Endothelial cell of umbilical vein (primary cell): Measurements from ENCODE around the gene NUAK1. TPM values are rescaled to one million over a fixed set of nuclear protein-coding genes. Genes with fewer than 3 reads are reported as not detected.
A peak's percentile ranks its signal among the peaks of the same experiment; 100 is the strongest.

Source experiments
- BruUV-seq: library from RNA; stranded (reverse); fragments of 400-500 nt; replicated peaks from 2 replicates; lab custom pipeline; 2021; lab: Mats Ljungman, UMichigan
- CTCF ChIA-PET: fragments of 300-600, 350-600 bp; sonication (Branson Sonifier 250); formaldehyde crosslinking; loops from one replicate; lab custom pipeline; 2021; ENCODE audit warnings: antibody characterized with exemption, inconsistent platforms; lab: Charles Lee
- POLR2A ChIA-PET: fragments of 300-600, 350-600 bp; sonication (Branson Sonifier 250); formaldehyde crosslinking; loops from one replicate; lab custom pipeline; 2021; ENCODE audit warnings: antibody characterized with exemption, inconsistent platforms; lab: Charles Lee
- DNase-seq: peaks from one replicate; pipeline ENCODE4 v3.0.0-alpha.2; 2011; ENCODE audit warnings: low read depth, low spot score
- FAIRE-seq: peaks from 2 replicates; lab custom pipeline; 2011; peaks lifted over from hg19 to GRCh38; lab: Jason Lieb, UNC
- H2AFZ ChIP-seq: 2 replicates; pipeline ENCODE4 v1.6.0; 2012; ENCODE audit warnings: low read depth, low read length, control low read depth, inconsistent platforms
- H3K27ac ChIP-seq: 2 replicates; pipeline ENCODE4 v1.5.1; 2011; ENCODE audit warnings: low read depth, mild to moderate bottlenecking, control low read depth, low read length, moderate library complexity; ENCODE audit not compliant: insufficient read depth
- H3K27me3 ChIP-seq, 2 experiments: 2 replicates each; pipeline versions ENCODE4 v1.6.0 to v1.6.1; 2011; ENCODE audit warnings: low read length in 2 of 2, mixed read lengths in 1 of 2; ENCODE audit not compliant: control insufficient read depth in 2 of 2, insufficient read depth in 2 of 2
- H3K36me3 ChIP-seq, 2 experiments: 2 replicates in 1 of 2; 3 replicates in 1 of 2; pipeline ENCODE4 v1.5.1; 2011; ENCODE audit warnings: low read length in 2 of 2, mild to moderate bottlenecking in 1 of 2, moderate library complexity in 1 of 2; ENCODE audit not compliant: control insufficient read depth in 2 of 2, insufficient read depth in 2 of 2; ENCODE audit errors: extremely low read depth in 1 of 2
- H3K4me1 ChIP-seq: 3 replicates; pipeline ENCODE4 v1.5.1; 2011; ENCODE audit warnings: mild to moderate bottlenecking, low read length; ENCODE audit not compliant: control insufficient read depth, insufficient read depth; ENCODE audit errors: extremely low read depth
- H3K4me2 ChIP-seq: 2 replicates; pipeline ENCODE4 v1.6.1; 2011; ENCODE audit warnings: low read length, control low read depth, mixed read lengths; ENCODE audit not compliant: insufficient read depth
- H3K4me3 ChIP-seq, 3 experiments: fragments of 200-600 bp in 1 of 3; sonication (generic), shearing (Covaris generic) in 1 of 3; replicated peaks in 1 of 3; 2 replicates each; pipeline ENCODE4 v1.5.1; 2011 to 2016; ENCODE audit warnings: control low read depth in 3 of 3, low read length in 3 of 3, mild to moderate bottlenecking in 2 of 3, inconsistent platforms in 1 of 3, low read depth in 1 of 3, moderate library complexity in 1 of 3; ENCODE audit not compliant: insufficient read depth in 1 of 3
- H3K79me2 ChIP-seq: 2 replicates; pipeline ENCODE4 v1.6.0; 2012; ENCODE audit warnings: low read length, inconsistent platforms; ENCODE audit not compliant: control insufficient read depth, insufficient read depth
- H3K9ac ChIP-seq: replicated peaks from 2 replicates; pipeline ENCODE3; 2011; ENCODE audit warnings: low read length, control low read depth; ENCODE audit not compliant: insufficient read depth; ENCODE audit errors: extremely low read depth
- H3K9me1 ChIP-seq: replicated peaks from 3 replicates; pipeline ENCODE4 v1.6.0; 2011; ENCODE audit warnings: mild to moderate bottlenecking, low read length; ENCODE audit not compliant: control insufficient read depth, insufficient read depth; ENCODE audit errors: extremely low read depth
- H3K9me3 ChIP-seq: replicated peaks from 2 replicates; pipeline ENCODE4 v1.5.1; 2012; ENCODE audit warnings: low read length, inconsistent platforms; ENCODE audit not compliant: control insufficient read depth, insufficient read depth
- H4K20me1 ChIP-seq: replicated peaks from 2 replicates; pipeline ENCODE3; 2011; ENCODE audit warnings: mild to moderate bottlenecking, low read length; ENCODE audit not compliant: control insufficient read depth, insufficient read depth; ENCODE audit errors: extremely low read depth
- EZH2 ChIP-seq: IDR thresholded peaks from 2 replicates; pipeline ENCODE4 v1.6.1; 2012; ENCODE audit warnings: borderline replicate concordance, low read depth, mild to moderate bottlenecking, moderate library complexity, low read length, inconsistent platforms; ENCODE audit not compliant: severe bottlenecking
- FOS ChIP-seq: IDR thresholded peaks from 2 replicates; pipeline ENCODE4 v1.6.1; 2011; ENCODE audit warnings: mild to moderate bottlenecking, low read length, moderate library complexity, borderline replicate concordance; ENCODE audit not compliant: insufficient read depth
- GATA2 ChIP-seq: IDR thresholded peaks from 2 replicates; pipeline ENCODE4 v1.7.0; 2011; ENCODE audit warnings: low read depth, mild to moderate bottlenecking, moderate library complexity, mixed read lengths, low read length; ENCODE audit not compliant: insufficient read length, insufficient read depth
- JUN ChIP-seq: IDR thresholded peaks from 2 replicates; pipeline ENCODE4 v1.6.1; 2011; ENCODE audit warnings: borderline replicate concordance, low read depth; ENCODE audit not compliant: insufficient read length, insufficient read depth
- MAX ChIP-seq: IDR thresholded peaks from 2 replicates; pipeline ENCODE4 v1.6.1; 2011; ENCODE audit not compliant: insufficient read depth, insufficient read length
- MYC ChIP-seq: IDR thresholded peaks from one replicate; pipeline ENCODE4 v1.6.1; 2011; ENCODE audit warnings: mild to moderate bottlenecking, low read depth, low read length
- POLR2A ChIP-seq: IDR thresholded peaks from 2 replicates; pipeline ENCODE4 v1.6.1; 2012; ENCODE audit warnings: low read depth, mild to moderate bottlenecking, control low read depth, low read length
- POLR2AphosphoS5 ChIP-seq: IDR thresholded peaks from 2 replicates; pipeline ENCODE4 v1.6.1; 2012; ENCODE audit warnings: low read depth, mild to moderate bottlenecking, control low read depth, low read length, moderate library complexity; ENCODE audit not compliant: insufficient read depth
- dilution Hi-C: fragments of 300-500 bp; cut with MboI; formaldehyde crosslinking; loops from one replicate; pipeline ENCODE4 v1.15.0; 2019; ENCODE audit warnings: low sequenced_read_pairs; ENCODE audit not compliant: extremely low pct_ligation_motif_present
- intact Hi-C: fragments of 100-400 bp; cut with micrococcal nuclease; formaldehyde crosslinking; loops from one replicate; pipeline ENCODE4 v1.10.0; 2022
- polyA plus RNA-seq, 4 experiments: library from polyadenylated mRNA; depleted of rRNA in 3 of 4; stranded (reverse) in 3 of 4; unstranded in 1 of 4; fragments of >200 nt; gene quantifications; 2 replicates each; pipeline versions ENCODE4 v1.2.1 to v1.2.3, GENCODE V29; 2011 to 2012; ENCODE audit warnings: missing spikeins in 1 of 4
- total RNA-seq: library from RNA; stranded (reverse); gene quantifications from 2 replicates; pipeline ENCODE4 v1.2.3, GENCODE V29; 2021
- TF ChIP-seq, protein P1 (sequence below), 2 donors: IDR thresholded peaks; 1 replicate in 1 of 2; 2 replicates in 1 of 2; pipeline ENCODE4 v1.5.1; 2011; ENCODE audit warnings: low read length in 2 of 2, mild to moderate bottlenecking in 2 of 2, moderate library complexity in 2 of 2, control low read depth in 1 of 2, inconsistent platforms in 1 of 2, low read depth in 1 of 2; ENCODE audit not compliant: insufficient read depth in 1 of 2; ENCODE audit errors: extremely low read depth in 1 of 2

NUAK1 gene
- total and polyA plus RNA-seq, 2 donors (not counting 3 experiments of a cell fraction or from before 2014, with no cell fraction given), result 34.2 to 39.7 TPM

GRCh38 chr12:106138357-106138632 lies 459 bp downstream of the NUAK1 start:
- Histone ChIP-seq H3K4me1 (peaks cover 54% of the 10 kb centered on the region), H3K4me2 (peak overlapping the region; percentile 66), H3K27me3 (no peaks in the 10 kb centered on the region), H3K36me3 (no peaks in the 10 kb centered on the region), H3K27ac (peak overlapping the region; percentile 89), H3K79me2 (peaks cover 50% of the 10 kb centered on the region), H3K9me1 (no peaks in the 10 kb centered on the region), H3K9me3 (no peaks in the 10 kb centered on the region), H3K9ac (peak overlapping the region; percentile 89), H3K4me3 (peak overlapping the region; percentile 50 to 73 (median 72)), H2AFZ (peak overlapping the region; percentile 29), H4K20me1 (no peaks in the 10 kb centered on the region)
- TF ChIP-seq FOS (no peak), POLR2AphosphoS5 (no peak), MYC (no peak), POLR2A (no peak)
- dilution Hi-C loops (no loop called here), intact Hi-C loops (loop anchor here (2.0 to 5.0 kb wide), 3 partner anchors 286 to 671 kb away; no protein-coding TSS in a partner anchor)
- FAIRE-seq (no peak), DNase-seq (no peak)
- BruUV-seq, result no TSS peak
- CTCF ChIA-PET, result interaction anchor here (0.8 to 8.9 kb wide), 15 partner anchors 8 to 717 kb away, joined by 3 to 112 read pairs (median 13); no protein-coding TSS in a partner anchor
- POLR2A ChIA-PET, result interaction anchor here (0.8 kb wide), 1 partner anchor 653 kb away, joined by 3 read pairs; no protein-coding TSS in a partner anchor

- Histone ChIP-seq H3K27ac (peak overlapping the region; percentile 89), H3K4me3 (peak overlapping the region; percentile 50 to 73 (median 72)), H3K9ac (peak overlapping the region; percentile 89), H3K36me3 (no peaks in the 10 kb centered on the region), H3K9me3 (no peaks in the 10 kb centered on the region), H2AFZ (peak overlapping the region; percentile 29), H4K20me1 (no peaks in the 10 kb centered on the region), H3K27me3 (no peaks in the 10 kb centered on the region), H3K79me2 (peaks cover 53% of the 10 kb centered on the region), H3K4me2 (peak overlapping the region; percentile 66), H3K9me1 (no peaks in the 10 kb centered on the region), H3K4me1 (peaks cover 59% of the 10 kb centered on the region)
- DNase-seq (no peak), FAIRE-seq (peak; percentile 43)
- ChIA-PET POLR2A (no interaction called here), CTCF (interaction anchor here (0.7 to 8.9 kb wide), 22 partner anchors 8 to 754 kb away, joined by 3 to 112 read pairs (median 6); no protein-coding TSS in a partner anchor)
- dilution Hi-C loops (no loop called here), intact Hi-C loops (loop anchor here (2.0 to 5.0 kb wide), 4 partner anchors 285 to 670 kb away; no protein-coding TSS in a partner anchor)
- TF ChIP-seq MAX, result no peak
- TF ChIP-seq GATA2, result no peak
- no peak for TF ChIP-seq FOS
- no peak for TF ChIP-seq POLR2AphosphoS5
- no peak for TF ChIP-seq MYC
- TF ChIP-seq, protein P1, sequence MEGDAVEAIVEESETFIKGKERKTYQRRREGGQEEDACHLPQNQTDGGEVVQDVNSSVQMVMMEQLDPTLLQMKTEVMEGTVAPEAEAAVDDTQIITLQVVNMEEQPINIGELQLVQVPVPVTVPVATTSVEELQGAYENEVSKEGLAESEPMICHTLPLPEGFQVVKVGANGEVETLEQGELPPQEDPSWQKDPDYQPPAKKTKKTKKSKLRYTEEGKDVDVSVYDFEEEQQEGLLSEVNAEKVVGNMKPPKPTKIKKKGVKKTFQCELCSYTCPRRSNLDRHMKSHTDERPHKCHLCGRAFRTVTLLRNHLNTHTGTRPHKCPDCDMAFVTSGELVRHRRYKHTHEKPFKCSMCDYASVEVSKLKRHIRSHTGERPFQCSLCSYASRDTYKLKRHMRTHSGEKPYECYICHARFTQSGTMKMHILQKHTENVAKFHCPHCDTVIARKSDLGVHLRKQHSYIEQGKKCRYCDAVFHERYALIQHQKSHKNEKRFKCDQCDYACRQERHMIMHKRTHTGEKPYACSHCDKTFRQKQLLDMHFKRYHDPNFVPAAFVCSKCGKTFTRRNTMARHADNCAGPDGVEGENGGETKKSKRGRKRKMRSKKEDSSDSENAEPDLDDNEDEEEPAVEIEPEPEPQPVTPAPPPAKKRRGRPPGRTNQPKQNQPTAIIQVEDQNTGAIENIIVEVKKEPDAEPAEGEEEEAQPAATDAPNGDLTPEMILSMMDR (IDR thresholded peaks at IDR 0.05; ENCODE audit: extremely low read depth in 1 of 2, insufficient read depth in 1 of 2, low read depth in 1 of 2, low read length in 2 of 2), result no peak
- TF ChIP-seq EZH2, result no peak
- no peak for TF ChIP-seq JUN
- TF ChIP-seq POLR2A, result no peak
- BruUV-seq, result TSS peak; percentile 26
Measured at GRCh38 chr12:106137530-106138356, 1.0 kb downstream of the NUAK1 start.
